PFSK-1 (cell line): ENCODE data around the gene RAX2.

Experiments
- FOXP2 ChIP-seq: optimal IDR thresholded peaks from 2 replicates; pipeline ENCODE3; 2011; ENCODE audit warnings: borderline replicate concordance, control low read depth, inconsistent platforms; ENCODE audit not compliant: insufficient read depth; ENCODE audit errors: extremely low read length, extremely low read depth
- POLR2AphosphoS5 ChIP-seq: IDR thresholded peaks from 2 replicates; pipeline ENCODE4 v1.6.1; 2012; ENCODE audit warnings: low read depth, mild to moderate bottlenecking, control low read depth, low read length, moderate library complexity
- SIN3A ChIP-seq: IDR thresholded peaks from 2 replicates; pipeline ENCODE4 v1.6.1; 2012; ENCODE audit warnings: mild to moderate bottlenecking, low read length, moderate library complexity, borderline replicate concordance; ENCODE audit not compliant: insufficient read depth
- TAF1 ChIP-seq: IDR thresholded peaks from 2 replicates; pipeline ENCODE4 v1.6.1; 2012; ENCODE audit warnings: low read length, control low read depth, borderline replicate concordance; ENCODE audit not compliant: insufficient read depth
- TF ChIP-seq, protein P1 (sequence below), 2 experiments: IDR thresholded peaks; 2 replicates each; pipeline versions ENCODE4 v1.6.1 to v1.8.0; 2011 to 2012; ENCODE audit warnings: low read depth in 2 of 2, low read length in 2 of 2, control low read depth in 1 of 2, inconsistent platforms in 1 of 2, mild to moderate bottlenecking in 1 of 2, moderate library complexity in 1 of 2; ENCODE audit not compliant: insufficient read depth in 1 of 2

Gene RAX2

GRCh38 chr19:3808420-3809143 is 36.6 kb upstream of the RAX2 start:
- TF ChIP-seq, protein P1, sequence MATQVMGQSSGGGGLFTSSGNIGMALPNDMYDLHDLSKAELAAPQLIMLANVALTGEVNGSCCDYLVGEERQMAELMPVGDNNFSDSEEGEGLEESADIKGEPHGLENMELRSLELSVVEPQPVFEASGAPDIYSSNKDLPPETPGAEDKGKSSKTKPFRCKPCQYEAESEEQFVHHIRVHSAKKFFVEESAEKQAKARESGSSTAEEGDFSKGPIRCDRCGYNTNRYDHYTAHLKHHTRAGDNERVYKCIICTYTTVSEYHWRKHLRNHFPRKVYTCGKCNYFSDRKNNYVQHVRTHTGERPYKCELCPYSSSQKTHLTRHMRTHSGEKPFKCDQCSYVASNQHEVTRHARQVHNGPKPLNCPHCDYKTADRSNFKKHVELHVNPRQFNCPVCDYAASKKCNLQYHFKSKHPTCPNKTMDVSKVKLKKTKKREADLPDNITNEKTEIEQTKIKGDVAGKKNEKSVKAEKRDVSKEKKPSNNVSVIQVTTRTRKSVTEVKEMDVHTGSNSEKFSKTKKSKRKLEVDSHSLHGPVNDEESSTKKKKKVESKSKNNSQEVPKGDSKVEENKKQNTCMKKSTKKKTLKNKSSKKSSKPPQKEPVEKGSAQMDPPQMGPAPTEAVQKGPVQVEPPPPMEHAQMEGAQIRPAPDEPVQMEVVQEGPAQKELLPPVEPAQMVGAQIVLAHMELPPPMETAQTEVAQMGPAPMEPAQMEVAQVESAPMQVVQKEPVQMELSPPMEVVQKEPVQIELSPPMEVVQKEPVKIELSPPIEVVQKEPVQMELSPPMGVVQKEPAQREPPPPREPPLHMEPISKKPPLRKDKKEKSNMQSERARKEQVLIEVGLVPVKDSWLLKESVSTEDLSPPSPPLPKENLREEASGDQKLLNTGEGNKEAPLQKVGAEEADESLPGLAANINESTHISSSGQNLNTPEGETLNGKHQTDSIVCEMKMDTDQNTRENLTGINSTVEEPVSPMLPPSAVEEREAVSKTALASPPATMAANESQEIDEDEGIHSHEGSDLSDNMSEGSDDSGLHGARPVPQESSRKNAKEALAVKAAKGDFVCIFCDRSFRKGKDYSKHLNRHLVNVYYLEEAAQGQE (IDR thresholded peaks at IDR 0.05; ENCODE audit: insufficient read depth in 1 of 2, low read depth in 2 of 2, low read length in 2 of 2): no peak
- TF ChIP-seq POLR2AphosphoS5: no peak
- TF ChIP-seq FOXP2: no peak

DNA sequence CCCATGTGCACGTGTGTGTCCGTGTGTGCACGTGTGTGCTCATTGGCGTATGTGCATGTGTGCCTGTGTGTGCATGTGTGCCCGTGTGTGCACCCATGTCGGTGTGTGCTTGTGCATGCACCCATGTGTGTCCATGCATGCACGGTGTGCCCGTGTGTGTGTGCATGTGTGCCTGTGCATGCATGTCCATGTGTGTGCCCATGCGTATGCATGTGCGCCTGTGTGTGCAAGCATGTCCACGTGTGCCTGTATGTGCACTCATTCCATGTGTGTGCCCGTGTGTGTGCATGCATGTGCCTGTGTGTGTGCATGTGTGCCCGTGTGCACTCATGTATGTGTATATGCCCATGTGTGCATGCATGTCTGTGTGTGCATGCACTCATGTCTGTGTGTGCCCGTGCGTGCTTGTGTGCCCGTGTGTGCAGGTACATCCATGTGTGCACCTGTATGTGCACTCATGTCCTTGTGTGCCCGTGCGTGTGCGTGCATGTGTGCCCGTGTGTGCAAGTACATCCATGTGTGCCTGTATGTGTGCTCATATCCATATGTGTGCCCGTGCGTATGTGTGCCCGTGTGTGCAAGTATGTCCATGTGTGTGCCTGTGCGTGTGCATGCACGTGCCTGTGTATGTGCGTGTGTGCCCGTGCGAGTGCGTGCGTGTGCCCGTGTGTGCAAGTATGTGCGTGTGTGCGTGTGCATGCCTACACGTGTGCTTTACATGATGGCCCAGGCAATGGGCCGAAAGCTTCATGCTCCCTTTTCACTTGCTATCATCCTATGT is 35.7 kb upstream of the RAX2 start:
- TF ChIP-seq TAF1 (no peak), SIN3A (no peak), FOXP2 (no peak), POLR2AphosphoS5 (no peak)
- TF ChIP-seq, protein P1 (IDR thresholded peaks at IDR 0.05; ENCODE audit: insufficient read depth in 1 of 2, low read depth in 2 of 2, low read length in 2 of 2): no peak

DNA sequence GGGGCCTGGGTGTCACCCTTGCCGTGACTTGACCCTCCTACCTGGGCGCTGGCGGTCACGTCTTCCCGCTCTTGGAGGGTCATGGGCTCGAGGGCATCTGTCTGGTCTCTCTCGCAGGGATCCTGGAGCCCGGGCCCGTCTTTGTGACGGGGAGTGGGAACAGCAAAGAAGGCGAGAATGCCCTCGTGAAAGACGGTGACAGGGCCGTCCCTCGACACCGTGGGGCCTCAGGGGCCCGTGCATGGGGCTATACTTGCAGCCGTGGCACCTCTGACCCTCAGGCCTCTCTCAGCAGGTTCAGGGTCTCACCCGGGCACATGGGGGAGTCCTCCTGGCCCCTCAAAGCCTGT is 35.1 kb upstream of the RAX2 start:
- TF ChIP-seq POLR2AphosphoS5: no peak
- no peak for TF ChIP-seq TAF1
- no peak for TF ChIP-seq SIN3A
- TF ChIP-seq, protein P1 (IDR thresholded peaks at IDR 0.05; ENCODE audit: insufficient read depth in 1 of 2, low read depth in 2 of 2, low read length in 2 of 2): no peak
- no peak for TF ChIP-seq FOXP2

DNA sequence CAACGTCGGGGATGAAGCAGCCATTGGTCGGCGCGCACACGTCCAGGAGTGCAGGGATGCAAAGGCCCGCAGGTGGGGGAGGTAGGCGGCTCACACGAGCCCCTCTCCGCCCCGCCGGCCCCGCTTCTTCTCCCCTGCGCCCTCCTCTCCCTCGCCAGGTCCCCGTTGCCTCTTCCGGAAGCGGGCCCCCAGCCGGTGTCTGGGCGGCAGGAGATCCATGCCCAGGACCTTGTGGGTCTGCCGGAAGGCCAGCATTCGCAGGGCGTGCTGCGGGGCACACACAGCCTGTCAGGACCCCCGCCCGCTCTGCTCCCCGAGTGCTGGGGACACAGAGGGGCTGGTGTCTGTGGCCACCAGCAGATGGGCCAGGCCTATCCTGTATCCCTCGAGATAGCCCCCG is 33.8 kb upstream of the RAX2 start:
- no peak for TF ChIP-seq FOXP2
- no peak for TF ChIP-seq SIN3A
- no peak for TF ChIP-seq TAF1
- no peak for TF ChIP-seq POLR2AphosphoS5
- TF ChIP-seq, protein P1 (IDR thresholded peaks at IDR 0.05; ENCODE audit: insufficient read depth in 1 of 2, low read depth in 2 of 2, low read length in 2 of 2): no peak
